Testis (tissue), 3 donors: ENCODE data around the gene DNAJB6. TPM values are rescaled to one million over a fixed set of nuclear protein-coding genes. Genes with fewer than 3 reads are reported as not detected.

Experiments used
- DNase-seq: peaks from one replicate; pipeline ENCODE4 v3.0.0-alpha.2; 2019
- H3K27ac ChIP-seq, 2 donors: fragments of 200-600 bp; sonication (generic); one replicate each; pipeline ENCODE4 v1.5.1; 2019
- H3K27me3 ChIP-seq: fragments of 200-600 bp; sonication (generic); one replicate; pipeline ENCODE4 v1.5.1; 2019
- H3K36me3 ChIP-seq: fragments of 200-600 bp; sonication (generic); one replicate; pipeline ENCODE4 v1.5.1; 2017; ENCODE audit warnings: low read depth; ENCODE audit errors: missing control alignments
- H3K4me1 ChIP-seq: fragments of 200-600 bp; sonication (generic); one replicate; pipeline ENCODE4 v1.5.1; 2019
- H3K4me3 ChIP-seq, 2 donors: fragments of 200-600 bp; sonication (generic); one replicate each; pipeline ENCODE4 v1.5.1; 2017 to 2019
- H3K9me3 ChIP-seq: fragments of 200-600 bp; sonication (generic); one replicate; pipeline ENCODE4 v1.5.1; 2017
- POLR2A ChIP-seq: fragments of 450-650 bp; IDR thresholded peaks from one replicate; pipeline ENCODE4 v1.6.1; 2017; ENCODE audit warnings: antibody characterized with exemption, mild to moderate bottlenecking, moderate library complexity
- WGBS, 2 donors: methylation state at CpG; one replicate each; pipeline ENCODE4 v1.1.5; 2018; 5-methylcytosine and 5-hydroxymethylcytosine counted together
- intact Hi-C: fragments of 100-400 bp; cut with DNase I; formaldehyde crosslinking; loops from one replicate; pipeline ENCODE4 v1.15.1; 2023; ENCODE audit warnings: low total_unique reads
- polyA plus RNA-seq: library from polyadenylated mRNA; stranded (reverse); fragments of 350-450 nt; fragmentation: Illumina TruSeq; extraction: RNeasy Lipid Tissue Mini Kit (QIAGEN cat#74804); gene quantifications from one replicate; pipeline ENCODE4 v1.2.3, GENCODE V29; 2014; ENCODE audit warnings: low read depth, low replicate concordance; ENCODE audit not compliant: insufficient read depth
- total RNA-seq, 2 donors: library from RNA; depleted of rRNA; stranded (reverse); fragments of >200 nt; gene quantifications; one replicate each; pipeline ENCODE4 v1.2.3, GENCODE V29; 2016
- TF ChIP-seq, protein P1 (sequence below), 3 experiments: fragments of 450-650 bp in 2 of 3; fragments of 200-600 bp in 1 of 3; sonication (generic) in 1 of 3; IDR thresholded peaks; one replicate each; pipeline ENCODE4 v1.5.1; 2016 to 2019; ENCODE audit warnings: antibody characterized with exemption in 3 of 3, mild to moderate bottlenecking in 2 of 3, moderate library complexity in 1 of 3

Gene DNAJB6
- total and polyA plus RNA-seq, 3 donors from 2014 or later, result 154 to 262 (median 172) TPM

- intact Hi-C loops, result no loop called here
- Histone ChIP-seq H3K4me1 (peaks cover 42% of the 10 kb centered on the region), H3K4me3 (no peak overlapping the region), H3K27me3 (no peaks in the 10 kb centered on the region), H3K27ac (no peak overlapping the region), H3K36me3 (no peaks in the 10 kb centered on the region), H3K9me3 (no peaks in the 10 kb centered on the region)
- no peak for DNase-seq
- TF ChIP-seq POLR2A, result no peak
- TF ChIP-seq, protein P1, sequence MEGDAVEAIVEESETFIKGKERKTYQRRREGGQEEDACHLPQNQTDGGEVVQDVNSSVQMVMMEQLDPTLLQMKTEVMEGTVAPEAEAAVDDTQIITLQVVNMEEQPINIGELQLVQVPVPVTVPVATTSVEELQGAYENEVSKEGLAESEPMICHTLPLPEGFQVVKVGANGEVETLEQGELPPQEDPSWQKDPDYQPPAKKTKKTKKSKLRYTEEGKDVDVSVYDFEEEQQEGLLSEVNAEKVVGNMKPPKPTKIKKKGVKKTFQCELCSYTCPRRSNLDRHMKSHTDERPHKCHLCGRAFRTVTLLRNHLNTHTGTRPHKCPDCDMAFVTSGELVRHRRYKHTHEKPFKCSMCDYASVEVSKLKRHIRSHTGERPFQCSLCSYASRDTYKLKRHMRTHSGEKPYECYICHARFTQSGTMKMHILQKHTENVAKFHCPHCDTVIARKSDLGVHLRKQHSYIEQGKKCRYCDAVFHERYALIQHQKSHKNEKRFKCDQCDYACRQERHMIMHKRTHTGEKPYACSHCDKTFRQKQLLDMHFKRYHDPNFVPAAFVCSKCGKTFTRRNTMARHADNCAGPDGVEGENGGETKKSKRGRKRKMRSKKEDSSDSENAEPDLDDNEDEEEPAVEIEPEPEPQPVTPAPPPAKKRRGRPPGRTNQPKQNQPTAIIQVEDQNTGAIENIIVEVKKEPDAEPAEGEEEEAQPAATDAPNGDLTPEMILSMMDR (IDR thresholded peaks at IDR 0.05), result no peak
- 92 to 94% methylated on average over 38 of the region's 38 CpGs for WGBS, 2 donors
These were observed 63.5 kb downstream of the DNAJB6 start for GRCh38 chr7:157400171-157400860.

- intact Hi-C loops, result no loop called here
- Histone ChIP-seq H3K27me3 (no peaks in the 10 kb centered on the region), H3K36me3 (no peaks in the 10 kb centered on the region), H3K4me3 (no peak overlapping the region), H3K4me1 (peaks cover 53% of the 10 kb centered on the region), H3K27ac (no peak overlapping the region), H3K9me3 (no peaks in the 10 kb centered on the region)
- no peak for TF ChIP-seq POLR2A
- WGBS, 2 donors, result 83 to 84% methylated on average over 29 of the region's 29 CpGs
- peak; percentile 49 for DNase-seq
These were observed 65.0 kb downstream of the DNAJB6 start for GRCh38 chr7:157401567-157402387.

- no peaks in the 10 kb centered on the region for H3K27me3 ChIP-seq
- WGBS, 2 donors, result 94 to 96% methylated on average over 5 to 12 of the region's 12 CpGs
- H3K27ac ChIP-seq, result no peak overlapping the region
- DNase-seq, result no peak
- no peak overlapping the region for H3K4me3 ChIP-seq
- intact Hi-C loops, result no loop called here
- peaks cover 52% of the 10 kb centered on the region for H3K4me1 ChIP-seq
- H3K9me3 ChIP-seq, result no peaks in the 10 kb centered on the region
- no peak for TF ChIP-seq POLR2A
- TF ChIP-seq, protein P1 (IDR thresholded peaks at IDR 0.05), result no peak
- H3K36me3 ChIP-seq, result no peaks in the 10 kb centered on the region
These were observed 65.5 kb downstream of the DNAJB6 start for GRCh38 chr7:157402388-157402703.

DNA sequence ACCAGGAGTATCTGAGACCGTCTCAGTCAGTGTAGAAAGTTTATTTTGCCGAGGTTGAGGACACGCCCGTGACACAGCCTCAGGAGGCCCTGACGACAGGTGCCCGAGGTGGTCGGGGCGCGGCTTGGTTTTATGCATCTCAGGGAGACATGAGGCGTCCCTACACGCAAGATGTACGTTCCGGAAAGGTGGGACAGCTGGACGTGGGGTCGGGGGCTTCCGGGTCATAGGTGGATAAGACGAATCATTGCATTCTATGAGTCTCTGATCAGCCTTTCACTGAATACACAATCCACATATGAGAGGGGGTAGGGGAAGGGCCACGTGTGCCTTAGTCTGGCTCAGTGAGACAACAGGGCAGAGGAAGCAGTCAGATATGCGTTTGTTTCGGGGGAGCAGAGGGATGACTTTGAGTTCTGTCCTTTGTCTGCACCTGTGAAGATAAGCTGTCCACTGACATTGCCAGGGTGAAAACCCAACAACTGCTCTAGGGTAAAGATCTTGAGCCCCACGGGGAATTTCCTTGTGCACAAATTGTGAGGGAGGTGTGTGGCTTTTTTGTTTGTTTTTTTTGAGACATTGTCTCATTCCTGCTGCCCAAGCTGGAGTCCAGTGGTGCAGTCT lies 66.2 kb downstream of the DNAJB6 start:
- H3K27ac ChIP-seq, result no peak overlapping the region
- intact Hi-C loops, result no loop called here
- no peak for DNase-seq
- no peak overlapping the region for H3K4me3 ChIP-seq
- H3K27me3 ChIP-seq, result no peaks in the 10 kb centered on the region
- no peaks in the 10 kb centered on the region for H3K9me3 ChIP-seq
- 81 to 90% methylated on average over 21 of the region's 21 CpGs for WGBS, 2 donors
- TF ChIP-seq, protein P1 (IDR thresholded peaks at IDR 0.05), result no peak
- no peak for TF ChIP-seq POLR2A
- peaks cover 45% of the 10 kb centered on the region for H3K4me1 ChIP-seq
- no peaks in the 10 kb centered on the region for H3K36me3 ChIP-seq

DNA sequence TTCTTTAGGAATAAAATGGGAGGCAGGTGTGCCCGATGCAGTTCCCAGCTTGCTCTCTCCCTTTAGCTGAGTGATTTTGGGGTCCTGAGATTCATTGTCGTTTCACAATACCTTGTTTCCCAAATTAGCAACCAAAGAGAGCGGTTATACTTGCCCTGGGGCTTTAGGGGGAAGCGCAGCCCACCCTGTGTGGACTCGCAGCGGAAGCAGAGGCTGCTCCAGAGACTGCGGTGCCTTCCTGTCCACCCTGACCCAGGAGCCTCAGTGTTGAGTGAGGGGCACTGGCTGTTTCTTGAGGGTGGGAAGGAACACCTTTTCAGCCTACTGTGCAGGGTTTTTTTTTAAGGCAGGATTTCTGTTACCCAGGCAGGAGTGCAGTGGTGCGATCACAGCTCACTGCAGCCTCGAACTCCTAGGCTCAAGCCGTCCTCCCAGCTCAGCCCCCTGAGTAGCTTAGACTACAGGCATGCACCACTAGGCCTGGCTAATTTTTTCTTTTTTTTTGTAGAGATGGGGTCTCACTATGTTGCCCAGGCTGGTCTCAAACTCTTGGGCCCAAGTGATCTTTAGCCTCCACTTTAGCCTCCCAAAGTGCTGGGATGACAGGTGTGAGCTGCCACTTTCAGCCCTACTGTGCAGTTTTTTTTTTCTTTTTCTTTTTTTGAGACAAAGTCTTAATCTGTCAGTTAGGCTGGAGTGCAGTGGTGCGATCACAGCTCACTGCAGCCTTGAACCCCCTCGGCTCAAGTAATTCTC lies 67.0 kb downstream of the DNAJB6 start:
- no peaks in the 10 kb centered on the region for H3K9me3 ChIP-seq
- no peak for TF ChIP-seq POLR2A
- TF ChIP-seq, protein P1 (IDR thresholded peaks at IDR 0.05), result no peak
- intact Hi-C loops, result no loop called here
- WGBS, 2 donors, result 88 to 94% methylated on average over 12 of the region's 12 CpGs
- peaks cover 38% of the 10 kb centered on the region for H3K4me1 ChIP-seq
- H3K27me3 ChIP-seq, result no peaks in the 10 kb centered on the region
- no peak overlapping the region for H3K27ac ChIP-seq
- no peak overlapping the region for H3K4me3 ChIP-seq
- H3K36me3 ChIP-seq, result no peaks in the 10 kb centered on the region
- no peak for DNase-seq
